Stimulated activated CD8-positive, alpha-beta memory T cell treated with anti-CD3 and anti-CD28 coated beads, Interleukin-12 subunit alpha, Interleukin-12 subunit beta, amount 100 ng/mL, for 1 hour (primary cell): ENCODE data around the gene TMEM214.

Source experiments
- DNase-seq: peaks from one replicate; pipeline ENCODE4 v3.0.0-alpha.2; 2020; ENCODE audit warnings: low read depth

Gene TMEM214

DNA sequence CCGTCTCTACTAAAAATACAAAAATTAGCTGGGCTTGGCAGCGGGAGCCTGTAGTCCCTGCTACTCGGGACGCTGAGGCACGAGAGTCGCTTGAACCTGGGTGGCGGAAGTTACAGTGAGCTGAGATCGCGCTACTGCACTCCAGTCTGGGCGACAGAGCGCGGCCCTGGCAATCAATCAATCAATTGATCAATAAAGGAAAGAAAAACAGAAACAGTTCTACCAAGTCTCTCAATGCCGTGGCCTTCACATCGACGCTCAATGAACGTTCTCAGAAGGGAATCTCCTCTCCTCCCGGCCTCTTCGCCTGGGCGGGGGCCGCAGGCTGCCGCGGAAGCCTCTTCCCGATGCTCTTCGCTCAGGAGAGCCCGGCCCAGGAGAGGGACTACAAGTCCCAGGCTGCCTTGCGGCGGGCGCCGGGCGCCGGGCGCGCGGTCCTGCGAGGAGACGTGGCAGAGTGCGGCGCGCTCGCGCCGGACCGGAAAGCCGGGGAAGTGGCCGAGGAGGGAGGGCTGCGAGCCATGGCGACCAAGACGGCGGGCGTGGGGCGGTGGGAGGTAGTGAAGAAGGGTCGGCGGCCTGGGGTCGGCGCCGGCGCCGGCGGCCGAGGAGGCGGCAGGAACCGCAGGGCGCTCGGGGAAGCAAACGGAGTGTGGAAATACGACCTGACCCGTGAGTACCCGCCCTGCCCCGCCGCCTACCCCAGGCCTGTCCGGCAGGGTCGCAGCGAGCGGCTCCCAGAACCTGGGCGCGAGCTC is at the start of gene TMEM214:
TMEM214 (plus strand) TSS at position 471 of the 758 bp plus-strand sequence; CDS start at position 522, 51 bp downstream.
- DNase-seq = peak; percentile 66

DNA sequence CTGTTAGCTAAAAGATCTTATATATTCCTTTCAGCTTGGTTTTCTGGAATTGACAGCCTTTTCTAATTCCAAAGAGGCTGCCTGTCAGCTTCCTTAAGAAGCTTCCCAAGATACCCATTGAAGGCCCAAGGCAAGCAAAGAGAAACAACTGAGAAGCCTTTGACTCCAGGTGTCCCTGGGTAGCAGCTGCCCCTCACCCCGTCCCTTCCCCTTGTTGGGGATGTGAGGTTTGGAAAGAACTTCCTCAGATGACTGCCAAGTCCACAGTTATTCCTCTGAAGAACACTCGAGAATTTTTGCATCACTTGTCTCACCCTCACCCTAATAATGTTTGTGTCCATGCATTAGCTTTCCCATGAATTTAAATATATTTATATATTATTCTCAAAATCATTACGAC is 49.0 kb upstream of the TMEM214 start:
- DNase-seq = no peak

GRCh38 chr2:26985807-26986206 is 47.0 kb upstream of the TMEM214 start:
- no peak for DNase-seq

GRCh38 chr2:26986576-26986975 is 46.2 kb upstream of the TMEM214 start:
- DNase-seq = no peak

DNA sequence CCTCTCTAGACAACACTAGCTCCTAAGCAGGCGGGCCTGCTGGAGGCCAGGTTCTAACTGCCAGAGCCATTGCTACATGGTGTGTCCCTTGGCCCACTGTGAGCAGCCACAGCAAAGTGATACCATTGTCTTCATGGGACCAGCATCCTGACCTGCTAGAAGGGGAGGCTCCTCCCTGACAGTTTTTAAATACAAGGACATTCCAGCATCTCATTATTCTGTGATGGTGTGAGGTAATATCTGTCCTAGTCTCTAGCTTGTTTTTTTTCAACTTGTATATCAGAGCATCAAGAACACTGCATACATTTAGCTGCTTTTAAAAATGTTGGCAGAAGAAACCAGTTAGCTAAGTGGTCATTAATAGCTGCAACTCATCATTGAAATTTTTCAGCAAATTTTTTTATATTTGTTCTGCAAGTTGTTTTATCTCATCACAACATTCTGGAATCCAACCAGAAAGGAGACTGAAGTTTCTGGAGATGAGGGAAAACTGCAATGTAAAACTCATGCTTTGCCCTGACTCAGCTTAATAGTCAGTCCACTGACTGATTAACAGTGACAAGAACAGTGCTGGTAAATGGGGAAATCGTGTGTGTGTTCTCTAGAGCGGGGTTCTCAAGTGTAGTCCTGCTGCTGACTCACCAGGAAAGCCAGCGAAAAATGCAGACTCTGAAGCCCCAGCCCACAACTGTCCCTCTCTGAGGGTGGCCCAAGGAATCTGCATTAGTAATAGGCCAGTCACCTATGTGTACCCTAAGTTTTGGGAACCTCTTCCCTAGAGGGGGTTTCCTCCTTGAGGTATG is 44.5 kb upstream of the TMEM214 start:
- DNase-seq = no peak

DNA sequence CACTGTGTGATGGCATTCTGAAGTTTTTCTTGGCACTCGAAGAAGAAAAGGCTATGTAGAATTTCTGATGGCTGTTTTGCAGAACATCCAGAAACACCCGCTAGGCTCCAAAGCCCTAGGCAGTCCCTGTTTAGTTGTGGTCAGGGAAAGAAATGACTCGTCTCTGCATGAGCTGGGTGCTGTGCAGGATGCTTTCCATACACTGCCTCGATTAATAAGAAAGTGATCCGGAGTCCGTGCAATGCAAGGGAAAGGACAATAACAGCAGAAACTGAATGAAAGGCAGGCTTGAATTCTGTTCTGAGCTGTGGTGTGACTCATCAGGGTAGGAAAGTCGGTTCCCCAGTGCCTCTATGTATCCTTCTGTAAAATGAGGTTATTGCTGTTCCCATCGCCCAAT is 43.6 kb upstream of the TMEM214 start:
- DNase-seq = no peak

DNA sequence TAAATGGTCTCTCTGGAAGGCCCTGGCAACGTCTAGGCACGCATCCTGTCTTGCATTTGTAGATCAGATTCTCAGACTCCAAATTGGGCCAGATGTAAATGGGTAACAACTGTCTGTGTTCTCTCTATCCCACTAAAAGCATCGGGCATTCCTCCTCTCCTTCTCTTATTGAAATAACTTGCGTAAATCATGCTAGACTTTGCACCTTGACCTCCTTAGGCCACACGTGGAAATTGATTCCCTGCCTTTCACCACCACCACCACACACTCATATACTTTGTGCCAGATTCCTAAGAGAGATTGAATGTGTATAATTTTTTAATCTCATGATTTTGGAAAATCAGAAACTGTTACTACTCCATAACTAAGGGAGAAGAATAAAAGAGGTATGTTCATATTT is 41.0 kb upstream of the TMEM214 start:
- no peak for DNase-seq

DNA sequence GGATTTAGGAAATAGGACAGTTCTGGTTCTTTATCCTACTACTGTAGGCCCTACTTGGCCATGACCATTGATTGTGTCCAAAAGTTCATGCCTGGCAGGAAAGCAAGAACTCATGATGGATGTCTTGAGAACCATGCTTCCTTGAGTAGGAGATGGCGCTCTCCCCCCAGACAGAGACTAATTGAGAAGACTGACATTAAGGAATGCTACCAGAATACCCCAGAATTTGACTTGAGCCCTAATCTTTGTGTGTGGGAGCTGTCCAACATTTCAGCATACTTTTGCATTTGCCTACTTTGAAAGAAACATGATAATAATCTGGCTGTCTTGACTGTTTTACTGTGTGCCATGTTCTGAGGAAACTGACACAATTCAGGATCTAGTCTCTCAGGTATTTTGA is 39.0 kb upstream of the TMEM214 start:
- DNase-seq = no peak

DNA sequence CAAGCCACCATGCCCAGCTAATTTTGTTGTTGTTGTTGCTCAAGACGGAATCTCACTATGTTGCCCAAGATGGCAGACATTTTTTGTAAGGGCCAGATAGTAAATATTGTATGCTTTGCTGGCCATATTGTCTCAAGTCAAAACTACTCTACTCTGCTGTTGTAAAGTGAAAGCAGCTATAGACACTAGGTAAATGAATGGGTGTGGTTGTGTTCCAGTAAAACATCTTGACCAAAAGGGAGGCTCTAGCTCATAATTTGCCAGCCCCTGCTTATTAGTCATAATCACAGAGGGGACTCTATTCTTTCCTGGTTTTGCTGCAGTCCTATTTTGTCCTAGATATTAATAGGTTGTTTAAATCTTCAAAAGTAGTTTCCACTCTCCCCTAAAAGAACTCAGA is 37.8 kb upstream of the TMEM214 start:
- DNase-seq = no peak

DNA sequence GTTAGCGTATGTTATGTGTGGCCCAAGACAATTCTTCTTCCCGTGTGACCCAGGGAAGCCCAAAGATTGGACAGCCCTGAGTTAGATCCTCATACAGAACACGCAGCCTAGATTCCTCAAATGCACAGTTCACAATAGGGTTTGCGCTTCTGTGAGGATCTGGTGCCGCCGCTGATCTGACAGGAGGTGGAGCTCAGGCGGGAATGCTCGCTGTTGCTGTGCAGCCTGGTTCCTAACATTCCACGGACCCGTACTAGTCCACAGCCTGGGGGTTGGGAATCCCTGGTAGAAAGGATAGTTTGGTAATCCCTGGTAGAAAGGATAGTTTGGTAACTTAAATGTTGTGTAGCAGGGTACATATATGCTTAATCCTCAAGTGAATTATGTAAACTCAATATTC is 35.4 kb upstream of the TMEM214 start:
- DNase-seq = no peak

DNA sequence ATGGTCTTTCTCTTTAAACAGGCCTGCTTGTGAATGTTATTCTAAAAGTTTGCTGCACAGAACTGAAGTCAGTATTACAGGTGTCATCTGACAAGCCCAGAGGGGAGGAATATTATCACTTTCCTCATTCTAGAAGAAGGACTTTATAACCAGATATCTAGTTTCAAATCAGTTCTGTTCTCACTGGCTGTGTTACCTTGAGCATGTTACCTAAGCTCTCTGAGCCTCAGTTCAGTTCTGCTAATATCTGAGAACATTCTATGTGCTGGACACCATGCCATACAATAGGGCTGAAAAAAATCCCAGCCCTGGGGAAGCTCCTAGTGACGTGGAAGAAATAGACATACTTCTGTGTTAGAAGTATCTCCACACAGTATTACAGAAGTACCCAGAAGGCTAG is 34.4 kb upstream of the TMEM214 start:
- DNase-seq = no peak

- no peak for DNase-seq
These were observed 32.5 kb upstream of the TMEM214 start for GRCh38 chr2:27000228-27000627.

DNA sequence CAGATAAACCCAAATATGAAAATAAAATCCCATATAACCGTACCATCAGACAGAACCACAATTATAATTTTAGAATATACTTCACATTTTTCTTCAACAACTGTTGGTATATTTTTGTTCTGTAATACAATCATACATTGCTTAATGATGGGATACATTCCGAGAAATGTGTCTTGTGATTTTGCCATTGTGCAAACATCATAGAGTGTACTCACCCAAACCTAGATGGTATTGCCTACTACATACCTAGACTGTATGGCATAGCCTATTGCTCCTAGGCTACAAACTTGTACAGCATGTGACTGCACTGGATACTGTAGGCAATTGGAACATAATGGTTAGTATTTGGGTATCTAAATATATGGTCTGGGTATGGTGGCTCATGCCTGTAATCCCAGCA is 31.8 kb upstream of the TMEM214 start:
- no peak for DNase-seq

- DNase-seq = no peak
These were observed 30.8 kb upstream of the TMEM214 start for GRCh38 chr2:27001950-27002349.

GRCh38 chr2:27003007-27003406 is 29.8 kb upstream of the TMEM214 start:
- no peak for DNase-seq

- DNase-seq = no peak
These were observed 28.9 kb upstream of the TMEM214 start for GRCh38 chr2:27003857-27004256.

DNA sequence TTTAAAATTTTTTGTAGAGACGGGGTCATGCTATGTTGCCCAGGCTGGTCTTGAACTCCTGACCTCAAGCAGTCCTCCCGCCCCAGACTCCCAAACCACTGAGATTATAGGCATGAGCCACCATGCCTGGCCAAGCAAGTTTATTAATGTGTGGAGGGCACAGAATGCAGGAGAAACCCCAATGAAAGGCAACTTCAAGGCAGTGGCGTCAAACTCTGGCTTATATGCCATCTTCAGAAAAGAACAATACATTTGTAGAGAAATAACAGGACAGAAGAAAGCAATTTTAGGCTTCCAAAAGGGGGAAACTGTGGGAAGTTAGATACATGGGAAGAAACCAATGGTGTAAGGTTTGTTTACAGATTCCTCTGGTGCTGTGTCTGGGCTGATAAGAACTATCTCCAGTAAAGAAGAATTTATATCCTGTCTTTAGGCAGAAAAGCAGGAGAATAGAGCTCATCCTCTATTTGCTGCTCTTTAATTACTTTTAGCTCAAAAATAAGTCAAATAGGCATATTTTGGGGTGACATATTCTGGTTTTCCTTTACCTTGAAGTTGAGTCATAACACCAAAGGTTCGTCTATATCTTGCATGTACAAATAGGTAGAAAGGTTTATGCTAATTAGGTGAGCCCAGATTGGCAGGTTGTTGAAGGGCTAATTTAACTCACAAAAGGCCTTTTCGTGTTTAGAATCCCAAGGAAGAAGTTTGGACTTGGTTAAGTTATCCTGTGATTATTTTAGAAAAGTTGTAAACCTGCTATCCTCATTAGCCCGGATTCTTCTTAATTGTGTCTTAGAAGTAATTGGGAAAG is 26.0 kb upstream of the TMEM214 start:
- no peak for DNase-seq

- no peak for DNase-seq
These were observed 25.1 kb upstream of the TMEM214 start for GRCh38 chr2:27007416-27008374.

DNA sequence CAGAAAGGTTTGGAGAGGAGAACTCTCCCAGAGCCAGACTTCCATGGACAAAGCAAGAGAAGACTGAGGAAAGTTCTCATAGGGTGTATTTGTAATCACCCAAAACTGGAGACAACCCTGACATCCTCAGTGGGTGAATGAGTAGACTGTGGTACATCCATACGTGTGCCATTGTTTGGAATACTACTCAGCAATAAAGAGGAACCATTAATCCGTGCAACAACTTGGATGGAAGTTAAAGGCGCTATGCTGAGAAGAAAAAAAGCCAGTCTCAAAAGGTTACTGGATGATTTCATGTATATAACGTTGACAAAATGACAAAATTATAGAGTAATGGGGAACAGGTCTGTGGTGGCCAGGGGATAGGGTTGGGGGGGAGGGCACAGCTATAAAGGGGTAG is 24.1 kb upstream of the TMEM214 start:
- no peak for DNase-seq

DNA sequence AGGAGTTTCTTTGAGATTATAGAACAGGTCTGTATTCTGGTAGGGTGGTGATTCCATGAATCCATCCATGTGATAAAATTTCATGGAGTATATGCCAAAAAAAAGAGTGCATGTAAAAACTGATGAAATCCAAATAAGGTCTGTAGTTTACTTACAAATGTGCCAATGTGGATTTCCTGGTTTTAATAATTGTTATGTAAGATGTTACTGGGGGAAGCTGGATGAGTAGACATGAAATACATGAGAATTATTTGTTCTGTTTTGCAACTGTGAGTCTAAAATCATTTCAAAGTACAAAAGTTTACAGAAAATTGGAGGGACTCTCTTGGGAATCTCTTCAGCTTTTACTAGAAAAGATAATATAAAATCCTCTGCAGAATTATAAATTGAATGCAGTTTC is 23.7 kb upstream of the TMEM214 start:
- no peak for DNase-seq

DNA sequence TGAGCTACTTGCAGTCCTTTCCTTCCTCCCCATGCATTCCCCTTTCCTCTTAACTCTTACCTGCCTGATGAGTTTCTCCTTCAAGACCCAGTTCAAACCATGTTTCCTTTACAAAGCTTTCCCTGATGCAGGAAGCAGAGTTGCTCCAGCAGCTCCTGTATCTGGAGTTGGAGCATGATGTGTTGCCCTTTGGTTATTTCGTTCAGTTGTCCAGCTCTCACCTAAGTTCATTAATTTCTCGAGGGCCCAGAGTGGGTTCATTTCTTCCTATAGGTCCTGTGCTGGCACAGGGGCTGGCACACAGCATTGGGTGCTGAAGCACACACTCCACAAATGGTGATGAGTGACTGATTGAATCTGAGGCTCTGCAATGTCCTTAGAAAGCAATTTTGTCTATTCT is 23.0 kb upstream of the TMEM214 start:
- DNase-seq = no peak

DNA sequence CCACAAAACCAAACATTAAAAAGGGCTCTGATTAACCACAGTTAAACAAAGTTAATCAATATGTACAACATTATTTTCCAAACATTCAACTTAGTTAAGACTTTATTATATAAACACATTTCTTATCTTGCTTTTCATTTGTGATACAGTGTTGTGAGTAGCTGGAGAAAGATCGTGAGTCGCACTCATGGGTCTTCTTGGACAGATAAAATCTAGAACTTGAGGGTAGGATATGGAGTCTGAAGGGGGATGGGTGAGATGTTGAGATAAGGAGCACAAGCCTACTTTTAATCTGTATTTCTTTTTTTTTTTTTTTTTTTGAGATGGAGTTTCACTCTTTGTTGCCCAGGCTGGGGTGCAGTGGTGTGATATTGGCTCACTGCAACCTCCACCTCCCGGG is 22.6 kb upstream of the TMEM214 start:
- no peak for DNase-seq
